ENCODE data around the gene ASTN2.

DNA sequence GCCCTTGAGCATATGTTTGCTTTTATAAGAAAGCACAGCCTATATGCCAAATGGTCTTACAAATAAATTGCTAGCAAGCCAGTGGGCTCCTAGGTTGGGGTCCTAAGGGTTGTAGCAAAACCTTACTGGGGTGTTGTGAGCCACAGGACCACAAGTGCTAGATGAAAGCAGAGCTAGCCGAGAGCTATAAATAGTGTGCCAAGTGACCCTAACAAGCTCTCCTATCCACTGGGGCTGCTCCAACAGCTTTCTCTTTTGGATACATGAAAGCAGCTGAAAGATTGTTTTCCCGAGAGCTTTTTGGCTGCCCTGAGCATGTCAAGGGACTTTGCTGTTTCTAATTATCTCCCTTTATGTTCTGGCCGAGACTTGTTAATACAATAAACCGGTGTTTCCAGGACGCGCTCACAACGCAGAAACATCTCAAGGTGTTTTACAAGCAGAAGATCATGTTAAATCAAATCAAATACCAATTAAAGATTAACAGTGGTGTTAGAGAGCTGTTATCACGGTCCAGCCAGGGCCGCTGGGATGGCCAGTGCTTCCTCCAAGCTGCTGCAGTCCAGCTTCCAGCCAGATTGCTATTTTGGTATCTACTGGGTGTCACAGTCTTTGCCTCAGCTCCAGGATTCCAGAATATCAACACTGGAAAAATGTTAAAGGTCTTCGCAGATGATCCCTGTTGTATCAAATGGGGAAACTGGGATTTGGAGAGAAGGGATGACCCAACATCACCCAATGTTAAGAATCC lies 351.0 kb downstream of the ASTN2 start:
- TF ChIP-seq POLR2AphosphoS5 (IDR thresholded peaks at IDR 0.05; ENCODE audit: low read depth, low read length) (no peak), SIN3A (IDR thresholded peaks at IDR 0.05; ENCODE audit: low read depth) (no peak), RAD21 (IDR thresholded peaks at IDR 0.05; ENCODE audit: low read depth) (no peak), TCF7L2 (IDR thresholded peaks at IDR 0.05; ENCODE audit: borderline replicate concordance, extremely low read depth, insufficient read depth, insufficient read length) (no peak), CEBPB (IDR thresholded peaks at IDR 0.05; ENCODE audit: low read depth) (no peak), EZH2phosphoT487 (IDR thresholded peaks at IDR 0.05; ENCODE audit: borderline replicate concordance) (no peak), POLR2A (IDR thresholded peaks at IDR 0.05; ENCODE audit: borderline replicate concordance, extremely low read depth, insufficient read depth, insufficient read length) (no peak), FOSL1 (IDR thresholded peaks at IDR 0.05; ENCODE audit: low read depth) (no peak)
- TF ChIP-seq, protein P1, sequence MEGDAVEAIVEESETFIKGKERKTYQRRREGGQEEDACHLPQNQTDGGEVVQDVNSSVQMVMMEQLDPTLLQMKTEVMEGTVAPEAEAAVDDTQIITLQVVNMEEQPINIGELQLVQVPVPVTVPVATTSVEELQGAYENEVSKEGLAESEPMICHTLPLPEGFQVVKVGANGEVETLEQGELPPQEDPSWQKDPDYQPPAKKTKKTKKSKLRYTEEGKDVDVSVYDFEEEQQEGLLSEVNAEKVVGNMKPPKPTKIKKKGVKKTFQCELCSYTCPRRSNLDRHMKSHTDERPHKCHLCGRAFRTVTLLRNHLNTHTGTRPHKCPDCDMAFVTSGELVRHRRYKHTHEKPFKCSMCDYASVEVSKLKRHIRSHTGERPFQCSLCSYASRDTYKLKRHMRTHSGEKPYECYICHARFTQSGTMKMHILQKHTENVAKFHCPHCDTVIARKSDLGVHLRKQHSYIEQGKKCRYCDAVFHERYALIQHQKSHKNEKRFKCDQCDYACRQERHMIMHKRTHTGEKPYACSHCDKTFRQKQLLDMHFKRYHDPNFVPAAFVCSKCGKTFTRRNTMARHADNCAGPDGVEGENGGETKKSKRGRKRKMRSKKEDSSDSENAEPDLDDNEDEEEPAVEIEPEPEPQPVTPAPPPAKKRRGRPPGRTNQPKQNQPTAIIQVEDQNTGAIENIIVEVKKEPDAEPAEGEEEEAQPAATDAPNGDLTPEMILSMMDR (IDR thresholded peaks at IDR 0.05 in 2 of 3, conservative IDR thresholded peaks at IDR 0.05 in 1 of 3; ENCODE audit: borderline replicate concordance in 1 of 3, insufficient read depth in 1 of 3, low read depth in 2 of 3, low read length in 2 of 3): no peak
- TF ChIP-seq, protein P2, sequence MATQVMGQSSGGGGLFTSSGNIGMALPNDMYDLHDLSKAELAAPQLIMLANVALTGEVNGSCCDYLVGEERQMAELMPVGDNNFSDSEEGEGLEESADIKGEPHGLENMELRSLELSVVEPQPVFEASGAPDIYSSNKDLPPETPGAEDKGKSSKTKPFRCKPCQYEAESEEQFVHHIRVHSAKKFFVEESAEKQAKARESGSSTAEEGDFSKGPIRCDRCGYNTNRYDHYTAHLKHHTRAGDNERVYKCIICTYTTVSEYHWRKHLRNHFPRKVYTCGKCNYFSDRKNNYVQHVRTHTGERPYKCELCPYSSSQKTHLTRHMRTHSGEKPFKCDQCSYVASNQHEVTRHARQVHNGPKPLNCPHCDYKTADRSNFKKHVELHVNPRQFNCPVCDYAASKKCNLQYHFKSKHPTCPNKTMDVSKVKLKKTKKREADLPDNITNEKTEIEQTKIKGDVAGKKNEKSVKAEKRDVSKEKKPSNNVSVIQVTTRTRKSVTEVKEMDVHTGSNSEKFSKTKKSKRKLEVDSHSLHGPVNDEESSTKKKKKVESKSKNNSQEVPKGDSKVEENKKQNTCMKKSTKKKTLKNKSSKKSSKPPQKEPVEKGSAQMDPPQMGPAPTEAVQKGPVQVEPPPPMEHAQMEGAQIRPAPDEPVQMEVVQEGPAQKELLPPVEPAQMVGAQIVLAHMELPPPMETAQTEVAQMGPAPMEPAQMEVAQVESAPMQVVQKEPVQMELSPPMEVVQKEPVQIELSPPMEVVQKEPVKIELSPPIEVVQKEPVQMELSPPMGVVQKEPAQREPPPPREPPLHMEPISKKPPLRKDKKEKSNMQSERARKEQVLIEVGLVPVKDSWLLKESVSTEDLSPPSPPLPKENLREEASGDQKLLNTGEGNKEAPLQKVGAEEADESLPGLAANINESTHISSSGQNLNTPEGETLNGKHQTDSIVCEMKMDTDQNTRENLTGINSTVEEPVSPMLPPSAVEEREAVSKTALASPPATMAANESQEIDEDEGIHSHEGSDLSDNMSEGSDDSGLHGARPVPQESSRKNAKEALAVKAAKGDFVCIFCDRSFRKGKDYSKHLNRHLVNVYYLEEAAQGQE (IDR thresholded peaks at IDR 0.05; ENCODE audit: low read depth): no peak
- TF ChIP-seq, protein P3, sequence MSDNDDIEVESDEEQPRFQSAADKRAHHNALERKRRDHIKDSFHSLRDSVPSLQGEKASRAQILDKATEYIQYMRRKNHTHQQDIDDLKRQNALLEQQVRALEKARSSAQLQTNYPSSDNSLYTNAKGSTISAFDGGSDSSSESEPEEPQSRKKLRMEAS (IDR thresholded peaks at IDR 0.05): no peak
